Muscle layer of duodenum (tissue), 2 donors: ENCODE measurements around the gene DUSP1.

Source experiments
- H3K27ac ChIP-seq: one replicate; pipeline ENCODE4 v1.7.0; 2013; ENCODE audit warnings: mild to moderate bottlenecking, low read length
- H3K27me3 ChIP-seq: one replicate; pipeline ENCODE4 v1.7.0; 2013; ENCODE audit warnings: low read depth, mild to moderate bottlenecking, control low read depth, low read length
- H3K36me3 ChIP-seq, 2 donors: one replicate each; pipeline ENCODE4 v1.7.0; 2013; ENCODE audit warnings: low read length in 2 of 2, control low read depth in 1 of 2, mild to moderate bottlenecking in 1 of 2; ENCODE audit not compliant: insufficient read depth in 2 of 2, control insufficient read depth in 1 of 2
- H3K4me1 ChIP-seq, 2 donors: one replicate each; pipeline ENCODE4 v1.7.0; 2013; ENCODE audit warnings: low read length in 2 of 2, mild to moderate bottlenecking in 2 of 2, control low read depth in 1 of 2, moderate library complexity in 1 of 2; ENCODE audit not compliant: insufficient read depth in 2 of 2, control insufficient read depth in 1 of 2
- H3K4me3 ChIP-seq, 2 donors: one replicate each; pipeline ENCODE4 v1.7.0; 2013; ENCODE audit warnings: low read length in 2 of 2, low read depth in 1 of 2, mild to moderate bottlenecking in 1 of 2
- H3K9me3 ChIP-seq, 2 donors: one replicate each; pipeline ENCODE4 v1.7.0; 2013; ENCODE audit warnings: low read length in 2 of 2, control low read depth in 1 of 2, mild to moderate bottlenecking in 1 of 2; ENCODE audit not compliant: control insufficient read depth in 1 of 2
- donor health status: healthy.

DUSP1 gene

GRCh38 chr5:172725273-172725672, 45.7 kb downstream of the DUSP1 start:
- H3K27ac ChIP-seq, result no peak overlapping the region
- no peak overlapping the region for H3K4me3 ChIP-seq
- H3K9me3 ChIP-seq, result no peaks in the 10 kb centered on the region
- peaks cover 0 to 8% of the 10 kb centered on the region in 2 donors for H3K4me1 ChIP-seq
- H3K27me3 ChIP-seq, result no peaks in the 10 kb centered on the region
- no peaks in the 10 kb centered on the region for H3K36me3 ChIP-seq

GRCh38 chr5:172724242-172725183, 46.5 kb downstream of the DUSP1 start:
- H3K4me3 ChIP-seq, result no peak overlapping the region
- H3K27ac ChIP-seq, result no peak overlapping the region
- H3K27me3 ChIP-seq, result no peaks in the 10 kb centered on the region

GRCh38 chr5:172723508-172723907, 47.5 kb downstream of the DUSP1 start:
- H3K36me3 ChIP-seq, result no peaks in the 10 kb centered on the region
- no peaks in the 10 kb centered on the region for H3K9me3 ChIP-seq
- H3K4me3 ChIP-seq, result no peak overlapping the region
- H3K27me3 ChIP-seq, result no peaks in the 10 kb centered on the region
- H3K4me1 ChIP-seq, result peaks cover 0 to 8% of the 10 kb centered on the region in 2 donors
- no peak overlapping the region for H3K27ac ChIP-seq

More at GRCh38 chr5:172724242-172725183, 46.5 kb downstream of the DUSP1 start:
- Histone ChIP-seq H3K9me3 (no peaks in the 10 kb centered on the region), H3K36me3 (no peaks in the 10 kb centered on the region), H3K4me1 (peaks cover 0 to 8% of the 10 kb centered on the region in 2 donors)

GRCh38 chr5:172722327-172722815, 48.6 kb downstream of the DUSP1 start:
- Histone ChIP-seq H3K4me1 (peaks cover 0 to 8% of the 10 kb centered on the region in 2 donors), H3K27ac (no peak overlapping the region), H3K36me3 (no peaks in the 10 kb centered on the region), H3K9me3 (no peaks in the 10 kb centered on the region), H3K27me3 (no peaks in the 10 kb centered on the region), H3K4me3 (no peak overlapping the region)

GRCh38 chr5:172721455-172722326, 49.3 kb downstream of the DUSP1 start:
- peaks cover 0 to 8% of the 10 kb centered on the region in 2 donors for H3K4me1 ChIP-seq
- H3K27me3 ChIP-seq, result no peaks in the 10 kb centered on the region
- peak overlapping the region; percentile 1 for H3K27ac ChIP-seq
- H3K36me3 ChIP-seq, result no peaks in the 10 kb centered on the region
- no peak overlapping the region for H3K4me3 ChIP-seq
- H3K9me3 ChIP-seq, result no peaks in the 10 kb centered on the region

GRCh38 chr5:172720655-172721054, 50.3 kb downstream of the DUSP1 start:
- Histone ChIP-seq H3K4me1 (peaks cover 0 to 8% of the 10 kb centered on the region in 2 donors), H3K27me3 (no peaks in the 10 kb centered on the region), H3K9me3 (no peaks in the 10 kb centered on the region), H3K27ac (no peak overlapping the region), H3K4me3 (no peak overlapping the region), H3K36me3 (no peaks in the 10 kb centered on the region)

GRCh38 chr5:172719211-172719610, 51.8 kb downstream of the DUSP1 start:
- H3K9me3 ChIP-seq, result no peaks in the 10 kb centered on the region
- H3K4me1 ChIP-seq, result peaks cover 5 to 8% of the 10 kb centered on the region in 2 donors
- H3K27me3 ChIP-seq, result no peaks in the 10 kb centered on the region
- no peaks in the 10 kb centered on the region for H3K36me3 ChIP-seq
- no peak overlapping the region for H3K27ac ChIP-seq
- H3K4me3 ChIP-seq, result no peak overlapping the region

- H3K4me1 ChIP-seq, result peaks cover 5 to 8% of the 10 kb centered on the region in 2 donors
- no peak overlapping the region for H3K4me3 ChIP-seq
- H3K9me3 ChIP-seq, result no peaks in the 10 kb centered on the region
- H3K27ac ChIP-seq, result no peak overlapping the region
- no peaks in the 10 kb centered on the region for H3K36me3 ChIP-seq
- no peaks in the 10 kb centered on the region for H3K27me3 ChIP-seq
Measured at GRCh38 chr5:172718527-172719114, 52.4 kb downstream of the DUSP1 start.
